Measurements from ENCODE around the gene OR4D9.

Gene OR4D9

DNA sequence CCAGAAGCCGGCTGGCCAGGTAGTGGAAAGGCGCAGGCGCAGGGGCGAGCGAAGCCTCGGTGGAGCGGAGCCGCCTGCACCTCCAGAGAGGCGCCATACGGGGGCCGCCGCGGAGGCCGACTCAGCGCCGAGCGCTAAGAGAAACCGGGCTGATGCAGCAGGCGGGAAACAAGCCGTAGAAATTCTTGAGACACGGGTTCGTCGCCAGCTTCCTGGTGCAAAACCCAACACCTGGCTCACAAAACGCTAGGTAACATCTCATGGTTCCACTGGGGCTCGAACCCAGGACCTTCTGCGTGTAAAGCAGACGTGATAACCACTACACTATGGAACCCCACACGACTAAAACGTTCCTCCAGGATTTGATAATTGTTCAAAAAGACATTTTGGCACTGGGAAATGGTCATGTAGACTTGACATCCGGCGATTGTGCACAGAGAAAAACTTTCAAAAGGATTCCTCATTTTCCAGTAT is 39.1 kb downstream of the OR4D9 start:
- in situ Hi-C loops (cut with HindIII; ENCODE audit: low sequenced_read_pairs) = loop anchor here (5.0 kb wide), 2 partner anchors 47 to 117 kb away; partner anchors contain the start of gene PATL1

DNA sequence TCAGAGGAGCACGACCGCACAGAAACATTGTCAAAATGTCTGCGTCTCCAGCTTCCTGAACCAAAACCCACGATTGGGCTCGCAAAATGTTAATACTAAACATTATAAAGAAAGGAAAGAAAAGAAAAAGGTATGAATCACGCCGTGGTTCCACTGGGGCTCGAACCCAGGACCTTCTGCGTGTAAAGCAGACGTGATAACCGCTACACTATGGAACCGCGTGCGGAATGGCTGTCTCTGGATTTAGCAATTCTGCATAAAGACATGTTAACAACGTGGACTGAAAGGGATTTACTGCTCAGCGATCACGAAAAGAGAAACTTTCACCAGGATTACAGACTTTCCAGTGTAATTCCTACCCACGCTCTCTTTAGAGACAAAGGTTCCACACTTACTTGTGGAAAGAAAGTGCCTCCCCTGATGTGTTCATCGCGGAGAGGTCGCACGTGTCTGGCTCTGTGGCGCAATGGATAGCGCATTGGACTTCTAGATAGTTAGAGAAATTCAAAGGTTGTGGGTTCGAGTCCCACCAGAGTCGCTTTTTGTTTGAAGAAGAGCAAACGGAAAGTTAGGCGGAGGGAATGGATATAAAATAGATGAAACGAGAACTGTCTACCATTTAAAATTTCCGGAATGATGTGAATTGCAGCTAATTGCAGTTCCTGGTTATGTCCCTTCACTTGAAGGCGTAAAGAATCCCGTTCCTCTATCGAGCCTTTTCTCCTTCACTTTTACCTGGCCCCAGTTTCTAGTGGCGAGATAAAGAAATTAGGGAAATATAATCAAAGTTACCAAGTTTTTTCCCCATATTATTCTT is 39.7 kb downstream of the OR4D9 start:
- in situ Hi-C loops (cut with HindIII; ENCODE audit: low sequenced_read_pairs) = loop anchor here (5.0 kb wide), 2 partner anchors 46 to 116 kb away; partner anchors contain the start of gene PATL1

DNA sequence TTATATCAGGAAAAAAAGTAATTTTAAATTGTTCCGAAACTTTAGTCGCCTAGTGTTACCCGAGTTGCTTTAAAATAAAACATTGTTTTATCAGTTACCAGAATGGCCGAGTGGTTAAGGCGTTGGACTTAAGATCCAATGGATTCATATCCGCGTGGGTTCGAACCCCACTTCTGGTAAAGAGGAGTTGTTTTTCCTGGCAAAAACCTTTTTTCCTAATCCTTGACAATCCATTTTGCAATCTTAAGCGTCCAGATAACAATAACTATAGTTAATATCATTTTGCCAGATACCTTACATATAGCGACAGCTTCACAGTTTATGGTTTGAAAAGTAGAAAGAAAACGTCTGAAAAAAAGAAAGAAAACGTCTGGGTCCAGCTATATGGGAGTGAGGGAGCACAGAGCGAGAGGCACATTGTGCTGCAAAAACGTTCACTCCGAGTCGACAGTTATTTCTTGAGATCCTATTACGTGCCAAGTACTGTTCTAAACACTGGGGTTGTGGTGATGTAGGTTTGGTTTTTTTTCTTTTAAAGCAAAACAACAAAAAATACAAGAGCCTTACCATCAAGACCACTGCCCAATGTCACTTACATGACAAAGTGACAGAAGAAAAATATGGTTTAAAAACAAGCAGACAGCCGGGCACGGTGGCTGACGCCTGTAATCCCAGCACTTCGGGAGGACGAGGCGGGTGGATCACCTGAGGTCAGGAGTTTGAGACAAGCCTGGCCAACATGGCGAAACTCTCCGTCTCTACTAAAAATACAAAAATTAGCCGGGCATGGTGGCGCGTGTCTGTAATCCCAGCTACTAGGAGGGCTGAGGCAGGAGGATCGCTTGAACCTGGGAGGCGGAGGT is 40.6 kb downstream of the OR4D9 start:
- in situ Hi-C loops (cut with HindIII; ENCODE audit: low sequenced_read_pairs) = loop anchor here (5.0 kb wide), 2 partner anchors 45 to 115 kb away; partner anchors contain the start of gene PATL1

DNA sequence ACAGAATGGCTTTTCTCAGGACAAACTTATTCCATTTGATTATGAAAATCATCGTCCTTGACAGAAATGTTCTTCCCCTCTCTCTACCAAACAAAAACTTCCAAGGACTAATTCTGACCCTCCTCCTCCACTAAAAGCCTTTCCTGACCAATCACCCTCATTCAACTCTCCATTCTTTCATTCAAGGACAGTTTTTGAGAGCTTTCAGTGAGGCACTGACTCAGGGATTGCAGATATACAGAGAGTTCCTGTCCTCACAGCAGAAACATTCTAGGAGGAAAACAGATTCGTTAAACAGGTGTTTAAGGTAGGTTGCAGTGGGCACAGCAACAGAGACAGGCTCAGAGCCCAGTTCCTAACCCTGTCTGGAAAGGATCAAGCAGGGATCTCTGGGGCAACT is 41.5 kb downstream of the OR4D9 start:
- in situ Hi-C loops (cut with HindIII; ENCODE audit: low sequenced_read_pairs) = loop anchor here (5.0 kb wide), 2 partner anchors 44 to 114 kb away; partner anchors contain the start of gene PATL1

DNA sequence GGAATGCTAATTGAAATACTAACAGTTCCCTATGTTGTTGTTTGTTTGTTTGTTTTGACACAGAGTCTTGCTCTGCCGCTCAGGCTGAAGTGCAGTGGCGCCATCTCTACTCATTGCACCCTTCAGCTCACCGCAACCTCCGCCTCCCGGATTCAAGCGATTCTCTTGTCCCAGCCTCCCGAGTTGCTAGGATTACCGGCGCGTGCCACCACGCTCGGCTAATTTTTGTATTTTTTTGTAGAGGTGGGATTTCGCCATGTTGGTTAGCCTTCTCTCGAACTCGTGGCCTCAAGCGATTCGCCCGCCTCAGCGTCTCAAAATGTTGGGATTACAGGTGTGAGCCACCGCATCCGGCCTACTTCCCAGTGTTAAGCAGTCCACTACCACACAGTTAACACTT is 42.0 kb downstream of the OR4D9 start:
- in situ Hi-C loops (cut with HindIII; ENCODE audit: low sequenced_read_pairs) = loop anchor here (5.0 kb wide), 2 partner anchors 44 to 114 kb away; partner anchors contain the start of gene PATL1

DNA sequence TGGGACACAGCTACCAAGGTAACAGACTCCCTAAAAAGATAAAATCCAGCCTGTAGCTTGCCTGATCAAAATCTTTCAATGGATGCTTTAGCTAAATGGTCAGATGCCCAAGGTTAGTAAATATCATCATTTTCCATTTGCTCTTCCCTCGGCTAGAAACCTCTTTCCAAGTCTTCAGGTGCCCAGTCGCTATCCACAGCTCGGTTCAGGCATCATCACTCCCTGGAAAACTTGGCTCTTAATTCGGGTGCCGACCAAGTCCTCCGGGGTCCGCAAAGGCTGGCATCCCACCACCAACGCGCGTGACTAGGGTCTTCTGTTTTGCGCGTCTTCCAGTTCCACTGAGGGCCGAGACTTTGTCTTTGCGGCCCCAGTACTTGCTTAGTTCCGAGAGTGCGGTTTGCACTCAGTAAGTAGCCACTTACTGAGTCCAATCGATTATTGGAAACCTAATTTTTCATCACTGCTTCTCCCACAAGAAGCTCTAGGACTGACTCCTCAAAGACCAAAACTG is 44.3 kb downstream of the OR4D9 start:
- in situ Hi-C loops (cut with HindIII; ENCODE audit: low sequenced_read_pairs) = no loop called here

DNA sequence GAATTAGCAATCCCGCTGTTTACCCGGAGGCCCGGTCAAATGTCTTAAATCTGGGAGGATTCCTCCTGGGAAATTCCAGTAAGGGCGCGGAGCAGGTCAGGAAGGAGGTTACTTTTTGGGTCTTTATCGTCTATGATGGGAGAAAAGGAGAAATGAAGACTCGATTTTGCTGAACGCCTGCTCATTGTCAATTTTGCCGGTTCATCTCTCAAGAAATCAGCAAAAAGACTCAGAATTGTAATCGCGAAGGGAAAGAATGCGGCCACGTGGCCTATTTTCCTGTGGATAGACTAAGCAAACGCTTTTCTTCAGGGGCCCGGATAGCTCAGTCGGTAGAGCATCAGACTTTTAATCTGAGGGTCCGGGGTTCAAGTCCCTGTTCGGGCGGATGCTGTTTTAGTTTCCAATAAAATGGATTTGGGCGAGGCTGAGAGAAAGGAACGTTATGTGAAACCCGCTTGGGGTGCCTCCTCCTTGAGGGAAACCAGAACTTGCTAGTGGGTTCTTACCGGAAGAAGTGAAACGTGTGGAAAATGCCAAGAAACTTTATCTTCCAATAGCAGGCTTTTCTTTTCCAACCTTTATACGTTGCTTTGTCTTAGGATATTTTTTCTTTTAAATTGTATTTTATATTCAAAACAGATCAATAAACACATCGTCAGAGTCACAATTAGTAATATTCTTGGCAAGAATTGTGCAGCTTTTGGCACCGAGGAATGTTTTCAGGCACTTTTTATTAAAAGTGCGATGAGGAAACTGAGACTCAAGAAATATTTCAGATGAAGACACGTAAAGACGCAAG is 45.0 kb downstream of the OR4D9 start:
- in situ Hi-C loops (cut with HindIII; ENCODE audit: low sequenced_read_pairs) = no loop called here

DNA sequence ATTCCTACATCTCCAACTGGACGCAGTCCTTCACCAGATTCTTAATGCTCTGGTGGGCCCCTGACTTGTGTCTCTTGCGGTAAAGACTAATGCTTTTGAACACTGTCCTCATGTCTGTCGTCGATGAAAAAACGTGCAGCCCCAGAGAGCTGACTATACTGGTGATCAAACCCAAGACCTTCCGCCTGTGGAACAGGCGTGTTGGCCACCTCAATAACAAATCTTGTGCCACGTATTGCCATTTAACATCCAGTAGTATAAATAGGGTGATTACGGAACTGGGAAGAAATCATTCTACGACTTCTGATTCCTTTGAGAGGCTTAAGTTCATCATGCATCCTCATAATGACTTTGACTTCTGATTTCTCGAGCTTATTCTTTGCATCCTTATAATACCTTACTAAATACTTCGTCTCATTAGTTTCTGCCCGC is 45.6 kb downstream of the OR4D9 start:
- in situ Hi-C loops (cut with HindIII; ENCODE audit: low sequenced_read_pairs) = no loop called here

DNA sequence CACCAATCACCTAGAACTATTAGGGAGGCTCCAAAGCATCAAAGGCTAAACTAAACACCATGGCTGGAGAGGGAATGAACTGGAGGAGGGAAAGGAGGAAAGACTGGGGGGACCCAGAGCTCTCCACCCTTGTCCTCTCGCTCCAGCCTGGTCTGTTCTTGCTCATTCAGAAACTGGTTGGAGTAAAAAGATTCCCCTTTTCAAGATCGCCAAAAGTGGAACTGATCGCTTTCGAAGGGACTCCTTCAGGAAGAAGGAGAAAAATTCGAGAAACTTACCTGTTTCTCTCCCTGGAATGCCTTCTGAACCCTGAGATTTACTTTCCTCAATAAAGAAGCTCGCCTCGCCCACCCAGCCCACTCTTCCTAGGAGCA is 46.9 kb downstream of the OR4D9 start:
- in situ Hi-C loops (cut with HindIII; ENCODE audit: low sequenced_read_pairs) = no loop called here

DNA sequence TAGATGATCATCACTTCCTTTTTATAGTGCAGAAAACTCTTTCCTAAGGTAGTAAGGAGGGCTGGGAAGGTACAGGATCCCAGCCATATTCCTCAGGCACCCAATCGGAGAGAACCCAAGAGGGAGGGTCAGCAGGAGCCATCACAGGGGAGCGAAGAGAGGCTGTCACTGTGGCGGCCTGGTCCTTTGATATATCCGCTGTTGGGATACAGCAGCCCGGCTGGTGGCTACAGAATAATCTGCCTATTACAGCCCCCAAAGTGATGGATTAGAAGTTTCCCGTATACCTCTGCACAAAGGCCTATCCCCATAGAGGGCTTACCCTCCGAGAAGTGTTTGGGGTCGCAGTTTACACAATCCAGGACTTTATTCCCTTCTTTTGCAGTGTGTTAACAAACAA is 48.5 kb downstream of the OR4D9 start:
- in situ Hi-C loops (cut with HindIII; ENCODE audit: low sequenced_read_pairs) = no loop called here

DNA sequence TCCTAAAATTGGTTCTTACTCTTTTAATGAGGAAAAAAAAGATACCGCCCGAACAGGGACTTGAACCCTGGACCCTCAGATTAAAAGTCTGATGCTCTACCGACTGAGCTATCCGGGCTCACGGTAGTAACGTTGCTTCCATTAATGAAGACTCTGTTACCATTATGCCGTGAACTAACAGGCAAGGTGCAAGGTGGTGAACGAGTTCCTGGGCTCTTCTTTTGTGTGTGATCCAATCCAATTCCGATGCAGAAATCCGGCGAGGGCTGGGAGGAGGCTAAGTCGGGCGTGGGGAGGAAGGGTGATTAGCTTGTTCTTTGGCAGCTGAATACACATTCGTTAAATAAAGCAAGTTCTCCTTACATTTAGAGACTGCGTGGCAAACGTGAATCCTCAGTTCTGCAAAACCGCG is 49.0 kb downstream of the OR4D9 start:
- in situ Hi-C loops (cut with HindIII; ENCODE audit: low sequenced_read_pairs) = no loop called here

DNA sequence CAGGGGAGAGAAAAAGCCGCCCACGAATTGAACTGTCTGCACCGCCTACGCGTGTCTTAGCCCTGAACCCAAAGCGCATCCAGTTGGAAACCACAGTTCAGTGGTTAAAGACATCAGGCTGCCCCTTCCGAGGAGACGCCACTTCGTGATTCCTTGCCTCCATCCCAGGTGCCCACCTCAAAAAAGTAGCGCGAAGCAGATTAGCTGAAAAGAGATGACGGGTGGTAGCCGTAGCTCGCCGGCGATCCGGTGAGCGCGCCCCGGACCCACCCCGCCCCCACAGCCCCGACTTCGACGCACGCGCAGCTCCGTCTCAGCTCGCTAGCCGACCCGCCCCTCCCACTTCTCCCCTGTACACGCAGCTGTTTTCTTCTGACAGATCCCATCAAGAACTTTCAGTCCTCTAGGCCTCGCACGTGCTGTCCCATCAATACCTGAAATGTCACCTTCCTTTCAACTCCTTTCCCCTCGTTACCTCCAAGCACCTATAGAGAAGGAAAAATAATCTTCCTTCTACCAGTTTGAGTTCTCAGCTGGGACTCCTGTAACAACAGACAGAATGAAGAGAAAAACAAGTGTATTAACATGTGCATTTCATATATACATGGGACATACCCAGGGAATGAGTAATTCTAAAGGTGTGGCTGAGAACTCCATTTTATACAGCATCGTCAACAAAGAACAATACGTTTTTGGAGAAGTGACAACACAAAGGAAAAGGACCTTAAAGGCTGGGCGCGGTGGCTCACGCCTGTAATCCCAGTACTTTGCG is 49.5 kb downstream of the OR4D9 start:
- in situ Hi-C loops (cut with HindIII; ENCODE audit: low sequenced_read_pairs) = no loop called here

DNA sequence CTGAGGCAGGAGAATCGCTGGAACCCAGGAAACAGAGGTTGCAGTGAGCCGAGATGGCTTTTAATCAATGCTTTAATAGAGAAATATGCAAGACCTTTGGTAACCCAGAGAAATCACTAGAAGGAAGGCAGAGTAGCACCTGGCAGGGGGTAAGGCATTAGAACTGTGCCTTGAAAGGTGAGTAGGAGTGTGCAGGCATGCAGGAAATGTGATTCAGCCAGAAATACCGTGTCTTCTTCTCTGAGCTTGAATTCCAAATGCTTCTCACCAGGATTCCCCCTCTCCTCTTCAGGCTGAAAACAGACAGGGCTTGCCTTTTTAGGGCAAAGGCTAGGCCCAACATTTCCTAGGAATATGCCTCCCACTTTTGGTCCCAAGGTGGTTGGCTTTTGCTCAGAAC is 51.0 kb downstream of the OR4D9 start:
- in situ Hi-C loops (cut with HindIII; ENCODE audit: low sequenced_read_pairs) = no loop called here
